ENCODE data around the gene SPTBN1.

Gene SPTBN1

DNA sequence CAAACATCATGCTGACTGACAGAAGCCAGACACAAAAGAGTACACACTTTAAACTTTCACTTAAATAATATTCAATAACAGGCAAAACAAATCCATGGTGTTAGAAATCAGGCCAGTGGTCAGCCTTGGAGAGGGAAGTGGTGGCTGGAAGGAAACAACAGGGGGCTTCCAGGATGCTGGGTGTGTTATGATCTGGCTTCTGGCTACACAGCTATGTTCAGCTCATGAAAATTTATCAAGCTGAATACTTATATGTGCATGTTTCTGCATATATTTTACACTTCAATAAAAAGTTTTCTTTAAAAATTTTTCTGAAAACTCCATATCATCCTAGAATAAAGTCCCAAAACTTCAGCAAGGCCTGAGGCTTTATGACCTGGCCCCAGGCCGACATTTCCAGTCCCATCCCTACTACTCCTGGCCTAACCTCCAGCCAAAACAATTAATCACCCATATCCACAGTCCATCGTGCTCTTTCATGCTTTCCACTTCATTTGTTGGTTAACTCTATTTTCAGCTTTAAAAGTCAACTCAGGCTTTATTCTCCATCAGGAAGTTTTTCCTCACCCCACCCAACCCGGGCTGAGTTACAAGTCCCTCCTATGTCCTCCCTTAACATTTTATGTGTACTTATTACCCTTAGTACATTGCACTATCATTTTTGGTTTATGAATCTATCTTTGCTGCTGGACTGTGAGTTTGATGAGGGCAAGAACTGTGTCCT, 27.9 kb upstream of the SPTBN1 start:
- Mint-ChIP-seq H3K4me3 (no peak overlapping the region), H3K27ac (no peak overlapping the region), H3K4me1 (peaks cover 6% of the 10 kb centered on the region), H3K9me3 (no peaks in the 10 kb centered on the region), H3K27me3 (no peaks in the 10 kb centered on the region), H3K36me3 (no peaks in the 10 kb centered on the region)

DNA sequence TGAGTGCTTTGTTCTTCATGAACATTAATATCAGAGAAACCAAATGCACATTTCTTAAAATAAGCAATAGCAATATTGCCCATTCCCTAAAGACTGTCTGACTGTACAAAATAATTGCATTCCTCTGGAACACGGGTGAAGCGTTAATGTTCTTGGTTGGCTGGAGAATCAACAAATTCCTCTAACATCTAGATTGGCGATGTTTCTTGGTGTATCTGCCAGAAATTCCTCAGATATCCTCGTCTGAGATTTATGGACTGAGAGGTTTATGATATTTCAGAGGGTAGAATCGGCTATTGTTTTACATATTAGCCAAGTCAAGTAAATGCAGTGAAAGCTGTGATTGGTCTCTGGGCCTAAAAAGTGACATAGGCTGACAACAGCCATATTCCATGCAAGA, 27.1 kb upstream of the SPTBN1 start:
- H3K4me1 Mint-ChIP-seq = peaks cover 6% of the 10 kb centered on the region
- H3K36me3 Mint-ChIP-seq = no peaks in the 10 kb centered on the region
- H3K4me3 Mint-ChIP-seq = no peak overlapping the region

DNA sequence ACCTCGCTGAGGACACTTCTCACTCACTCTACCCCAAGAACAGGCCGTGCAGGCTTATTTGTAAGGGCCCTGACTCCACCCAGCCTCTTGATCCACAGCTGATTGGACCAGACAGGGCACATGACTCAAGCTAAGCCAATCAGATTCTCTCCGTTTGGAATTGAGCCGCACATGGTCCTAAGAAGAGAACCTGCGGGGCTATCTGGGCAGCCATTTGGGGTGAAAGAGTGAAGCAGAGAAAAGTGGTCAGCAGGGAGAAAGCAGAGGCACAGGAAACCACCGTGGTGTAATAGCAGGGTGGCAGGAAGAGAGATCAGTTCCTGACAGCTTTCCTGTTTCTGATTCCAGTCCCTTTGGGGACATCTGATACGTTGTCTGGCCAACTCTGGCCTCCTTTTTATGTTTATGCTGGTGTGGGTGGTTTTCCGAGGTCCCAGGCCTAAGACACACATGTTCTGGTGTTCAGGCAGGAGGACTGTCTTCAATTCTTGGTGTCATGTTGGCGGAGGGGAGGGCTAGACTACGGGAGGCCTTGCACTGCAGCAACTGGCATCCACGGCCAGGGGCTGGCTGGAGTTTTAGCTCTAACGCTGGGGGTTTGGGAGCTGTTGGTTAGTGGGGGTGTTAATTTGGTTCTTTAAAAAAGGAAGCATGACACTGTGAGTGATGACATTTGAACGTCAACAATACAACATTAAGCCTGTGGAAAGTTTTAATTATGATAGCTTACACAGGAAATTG, 26.1 kb upstream of the SPTBN1 start:
- Mint-ChIP-seq H3K4me1 (peaks cover 6% of the 10 kb centered on the region), H3K27me3 (no peaks in the 10 kb centered on the region), H3K4me3 (no peak overlapping the region), H3K27ac (no peak overlapping the region), H3K36me3 (no peaks in the 10 kb centered on the region), H3K9me3 (no peaks in the 10 kb centered on the region)

More for the DNA sequence above, 27.1 kb upstream of the SPTBN1 start:
- Mint-ChIP-seq H3K27ac (no peak overlapping the region), H3K27me3 (no peaks in the 10 kb centered on the region), H3K9me3 (no peaks in the 10 kb centered on the region)

DNA sequence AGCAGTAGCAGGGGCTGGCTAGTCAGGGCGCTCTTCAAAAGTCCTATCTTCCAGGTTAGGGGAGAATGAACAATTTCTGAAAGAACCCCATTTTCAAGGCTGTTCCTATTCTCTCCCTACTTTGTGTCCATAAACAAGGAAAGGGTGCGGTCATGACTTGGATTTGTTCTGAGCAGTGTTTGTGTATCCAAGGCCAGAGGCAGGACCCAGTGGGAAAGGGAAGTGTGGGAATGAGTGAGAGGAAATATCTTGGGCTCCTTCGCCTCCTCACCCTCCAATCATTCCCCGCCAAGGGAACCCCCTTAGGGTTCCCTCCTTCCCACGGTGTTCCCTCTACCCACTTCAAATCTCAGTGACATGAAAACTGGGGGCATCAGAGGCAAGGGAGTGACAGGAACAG, 25.5 kb upstream of the SPTBN1 start:
- no peaks in the 10 kb centered on the region for H3K9me3 Mint-ChIP-seq
- H3K27ac Mint-ChIP-seq = no peak overlapping the region
- no peak overlapping the region for H3K4me3 Mint-ChIP-seq
- H3K27me3 Mint-ChIP-seq = no peaks in the 10 kb centered on the region
- peaks cover 6% of the 10 kb centered on the region for H3K4me1 Mint-ChIP-seq
- H3K36me3 Mint-ChIP-seq = no peaks in the 10 kb centered on the region

DNA sequence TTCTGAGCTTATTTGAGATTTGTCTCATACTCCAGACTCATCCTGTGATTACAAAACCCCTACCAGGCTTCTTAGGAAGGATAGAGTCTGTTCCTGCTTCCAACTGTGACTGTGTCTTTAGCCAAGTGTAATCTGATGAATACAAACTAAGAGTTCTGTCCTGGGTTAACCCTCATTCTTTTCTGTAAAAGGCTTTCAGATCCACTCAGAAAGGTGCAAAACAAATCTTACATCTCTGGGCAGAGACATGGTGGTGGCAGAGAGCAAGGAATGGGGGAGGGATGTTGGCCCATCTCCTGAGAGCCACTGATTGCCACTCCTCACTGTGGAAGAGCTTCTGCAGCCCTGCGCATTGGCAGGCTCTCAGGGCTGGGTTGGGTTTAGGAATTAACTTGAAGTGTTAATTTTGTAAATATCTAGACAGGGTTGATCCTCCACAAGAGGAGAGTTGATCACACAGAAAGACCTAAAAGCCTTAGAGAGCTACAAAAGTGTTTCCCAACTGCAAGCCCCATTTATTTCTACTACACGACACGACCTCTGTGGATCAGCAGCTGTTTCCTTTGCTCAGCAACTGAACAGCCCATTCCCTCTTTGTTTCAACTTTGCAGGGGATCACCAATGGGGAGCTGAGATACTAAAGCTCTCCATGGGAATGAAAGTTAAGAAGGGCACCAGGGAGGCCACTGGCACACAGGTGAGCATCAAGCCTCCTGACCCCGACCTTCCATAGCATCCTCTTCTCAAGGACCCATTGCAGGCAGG, 23.7 kb upstream of the SPTBN1 start:
- Mint-ChIP-seq H3K36me3 (no peaks in the 10 kb centered on the region), H3K4me3 (no peak overlapping the region), H3K4me1 (peaks cover 6% of the 10 kb centered on the region), H3K9me3 (no peaks in the 10 kb centered on the region), H3K27ac (no peak overlapping the region), H3K27me3 (no peaks in the 10 kb centered on the region)

DNA sequence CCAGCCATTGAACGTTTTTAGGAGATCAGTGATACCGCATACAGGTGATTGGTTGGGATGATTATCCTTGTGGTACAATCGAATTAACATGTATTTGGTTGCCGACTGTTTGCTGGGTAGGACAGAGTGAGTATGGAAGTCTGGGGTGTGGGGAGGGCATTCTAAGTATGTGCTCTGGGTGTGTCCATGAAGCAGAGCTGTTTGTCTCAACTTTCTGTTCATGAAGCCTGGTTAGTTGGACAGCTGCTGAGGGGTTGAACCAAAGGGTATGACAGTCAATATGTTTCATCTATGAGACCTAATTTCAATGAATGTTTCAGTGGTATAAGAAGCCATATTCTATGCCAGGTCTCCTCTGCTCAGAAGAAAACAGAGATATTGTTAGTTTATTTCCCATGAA, 21.9 kb upstream of the SPTBN1 start:
- Mint-ChIP-seq H3K36me3 (no peaks in the 10 kb centered on the region), H3K4me1 (peaks cover 6% of the 10 kb centered on the region), H3K9me3 (no peaks in the 10 kb centered on the region), H3K27ac (no peak overlapping the region), H3K4me3 (no peak overlapping the region), H3K27me3 (no peaks in the 10 kb centered on the region)

DNA sequence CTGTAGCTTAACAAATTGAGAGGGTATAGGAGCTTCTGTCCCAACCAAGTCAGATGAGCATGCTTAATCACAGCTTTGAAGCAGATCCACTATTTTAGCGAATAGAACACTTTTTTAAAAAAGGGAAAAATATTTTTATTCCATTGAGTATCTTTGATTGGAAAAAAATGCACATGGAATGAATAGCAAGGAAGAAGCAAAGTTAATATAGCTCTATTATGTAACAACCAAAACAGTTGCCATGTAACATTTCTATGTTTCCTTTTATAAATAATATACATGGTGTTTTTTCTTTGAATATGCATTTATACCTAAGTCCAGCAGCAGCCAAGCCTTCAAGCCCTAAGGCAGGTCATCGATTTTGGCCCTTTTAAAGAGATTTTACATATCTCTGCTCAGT, 21.4 kb upstream of the SPTBN1 start:
- no peaks in the 10 kb centered on the region for H3K27me3 Mint-ChIP-seq
- H3K36me3 Mint-ChIP-seq = no peaks in the 10 kb centered on the region
- no peaks in the 10 kb centered on the region for H3K9me3 Mint-ChIP-seq
- no peak overlapping the region for H3K27ac Mint-ChIP-seq
- peaks cover 6% of the 10 kb centered on the region for H3K4me1 Mint-ChIP-seq
- no peak overlapping the region for H3K4me3 Mint-ChIP-seq

DNA sequence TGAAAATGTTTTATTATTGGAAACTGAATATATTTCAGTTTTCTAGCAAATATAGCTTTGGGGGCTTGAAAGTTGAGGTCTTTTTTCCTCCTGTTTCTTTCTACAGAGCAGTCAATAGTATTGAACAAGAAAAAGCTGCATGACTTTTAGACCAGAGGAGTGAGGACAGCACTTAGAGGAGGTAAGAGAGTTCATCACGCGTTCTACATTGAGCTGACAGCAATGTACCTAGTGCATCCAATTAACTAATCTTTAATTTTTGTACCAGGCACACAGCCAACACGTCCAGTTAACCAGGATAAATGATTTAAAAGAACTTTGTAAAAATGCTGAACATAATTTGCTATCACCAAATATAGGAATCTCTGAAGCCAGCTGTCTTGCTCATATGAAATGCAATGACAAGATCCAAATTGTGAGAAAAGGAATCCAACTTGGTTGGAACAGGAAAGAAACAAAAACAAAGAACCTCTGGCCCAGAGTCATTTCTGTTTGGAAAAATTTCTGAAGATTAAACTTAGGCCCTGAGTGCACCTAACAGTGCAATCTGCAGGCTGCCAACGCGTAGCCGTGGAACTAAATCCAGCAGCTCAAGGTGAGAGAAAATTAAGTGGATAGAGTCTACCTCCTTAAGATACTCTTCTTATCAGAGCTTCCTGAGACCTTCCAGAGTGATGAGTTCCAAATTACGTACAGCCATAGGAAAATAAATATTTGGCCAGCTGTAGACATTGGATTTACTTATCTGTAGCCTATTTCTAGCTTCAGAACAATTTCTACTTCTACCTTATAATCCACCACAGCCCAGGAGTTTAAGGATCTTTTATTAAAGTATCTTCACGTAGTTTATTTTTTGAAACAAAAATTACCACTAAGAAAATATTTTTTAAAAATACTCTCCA, 20.6 kb upstream of the SPTBN1 start:
- Mint-ChIP-seq H3K4me3 (no peak overlapping the region), H3K4me1 (no peaks in the 10 kb centered on the region), H3K27ac (no peak overlapping the region), H3K27me3 (no peaks in the 10 kb centered on the region), H3K9me3 (no peaks in the 10 kb centered on the region), H3K36me3 (no peaks in the 10 kb centered on the region)

DNA sequence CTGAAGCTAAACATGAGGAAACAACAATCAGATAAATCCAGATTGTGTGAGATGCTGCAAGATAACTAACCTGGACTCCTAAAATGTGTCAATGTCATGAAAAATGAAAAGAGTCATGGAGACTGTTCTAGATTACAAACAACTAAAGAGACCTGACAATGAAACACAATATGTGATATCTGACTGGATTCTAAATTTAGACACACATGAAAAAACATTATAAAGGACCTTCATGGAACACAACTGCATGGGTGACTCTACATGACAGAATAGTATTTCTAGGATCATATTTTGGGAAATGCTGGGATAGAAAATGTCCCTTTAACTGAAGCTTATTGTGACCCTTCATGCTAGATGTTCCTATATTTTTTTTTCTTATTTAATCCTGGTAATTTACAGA, 18.5 kb upstream of the SPTBN1 start:
- Mint-ChIP-seq H3K4me3 (no peak overlapping the region), H3K9me3 (no peaks in the 10 kb centered on the region), H3K4me1 (no peaks in the 10 kb centered on the region), H3K36me3 (no peaks in the 10 kb centered on the region), H3K27me3 (no peaks in the 10 kb centered on the region), H3K27ac (no peak overlapping the region)

DNA sequence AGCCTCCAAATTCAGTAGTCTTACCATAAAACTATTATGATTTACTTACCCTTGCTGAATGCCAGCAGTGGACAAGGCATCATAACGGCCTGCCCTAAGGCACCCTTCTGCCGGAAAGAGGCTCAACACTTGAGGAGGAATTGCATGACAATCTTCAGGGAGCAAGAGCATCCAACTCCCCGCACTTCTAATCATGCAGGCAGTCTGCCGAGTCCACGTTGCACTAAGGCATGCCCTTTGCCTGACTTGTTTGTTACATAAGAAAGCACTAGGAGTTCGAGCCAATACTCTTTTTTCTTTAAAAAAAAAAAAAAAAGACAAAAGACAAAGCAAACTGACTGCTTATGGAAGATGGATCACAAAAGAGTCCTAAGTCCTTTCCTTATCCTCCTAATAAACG, 17.9 kb upstream of the SPTBN1 start:
- Mint-ChIP-seq H3K27me3 (no peaks in the 10 kb centered on the region), H3K4me1 (no peaks in the 10 kb centered on the region), H3K9me3 (no peaks in the 10 kb centered on the region), H3K27ac (no peak overlapping the region), H3K4me3 (no peak overlapping the region), H3K36me3 (no peaks in the 10 kb centered on the region)

DNA sequence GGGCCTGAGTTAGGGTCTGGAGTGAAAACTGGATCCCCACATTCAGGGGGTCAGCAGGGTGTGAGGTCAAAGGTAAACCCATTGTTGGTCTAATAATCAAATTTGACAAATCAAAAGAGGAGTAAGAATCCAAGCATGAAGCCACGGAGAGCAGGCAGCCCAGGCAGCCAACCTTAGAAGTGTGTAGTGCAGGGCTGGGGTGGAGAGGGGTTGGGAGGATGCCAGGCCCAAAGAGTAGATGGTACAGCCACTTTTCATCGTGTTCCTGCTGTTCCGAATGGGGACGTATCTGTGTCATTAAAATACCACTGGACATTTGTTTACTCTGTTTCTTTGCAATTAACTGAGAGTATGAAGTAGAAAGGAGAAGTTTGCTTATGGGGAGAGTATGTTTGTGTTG, 16.5 kb upstream of the SPTBN1 start:
- H3K27ac Mint-ChIP-seq = no peak overlapping the region
- no peaks in the 10 kb centered on the region for H3K36me3 Mint-ChIP-seq
- H3K9me3 Mint-ChIP-seq = no peaks in the 10 kb centered on the region
- no peaks in the 10 kb centered on the region for H3K27me3 Mint-ChIP-seq
- H3K4me1 Mint-ChIP-seq = no peaks in the 10 kb centered on the region
- H3K4me3 Mint-ChIP-seq = no peak overlapping the region

DNA sequence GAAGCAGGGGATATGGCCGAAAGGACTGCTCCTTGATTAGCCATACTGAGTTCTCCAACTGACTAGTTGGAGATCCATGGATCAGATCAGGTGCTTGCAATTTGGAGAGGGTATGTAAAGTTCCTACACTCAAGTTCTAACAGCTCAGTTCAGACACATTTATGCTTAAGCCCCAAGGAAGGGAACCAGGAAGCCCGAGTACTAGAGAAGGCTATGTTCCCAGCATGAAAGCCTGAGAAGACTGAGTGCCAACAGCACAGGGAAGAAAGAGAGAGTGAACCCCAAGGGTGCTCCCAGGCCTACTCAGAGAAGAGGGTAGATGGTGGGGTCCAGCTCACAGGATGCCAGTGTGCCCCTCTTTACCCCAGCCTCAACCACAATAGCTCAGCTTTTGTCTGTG, 16.1 kb upstream of the SPTBN1 start:
- H3K36me3 Mint-ChIP-seq = no peaks in the 10 kb centered on the region
- H3K4me3 Mint-ChIP-seq = no peak overlapping the region
- no peaks in the 10 kb centered on the region for H3K4me1 Mint-ChIP-seq
- H3K9me3 Mint-ChIP-seq = no peaks in the 10 kb centered on the region
- no peak overlapping the region for H3K27ac Mint-ChIP-seq
- no peaks in the 10 kb centered on the region for H3K27me3 Mint-ChIP-seq

DNA sequence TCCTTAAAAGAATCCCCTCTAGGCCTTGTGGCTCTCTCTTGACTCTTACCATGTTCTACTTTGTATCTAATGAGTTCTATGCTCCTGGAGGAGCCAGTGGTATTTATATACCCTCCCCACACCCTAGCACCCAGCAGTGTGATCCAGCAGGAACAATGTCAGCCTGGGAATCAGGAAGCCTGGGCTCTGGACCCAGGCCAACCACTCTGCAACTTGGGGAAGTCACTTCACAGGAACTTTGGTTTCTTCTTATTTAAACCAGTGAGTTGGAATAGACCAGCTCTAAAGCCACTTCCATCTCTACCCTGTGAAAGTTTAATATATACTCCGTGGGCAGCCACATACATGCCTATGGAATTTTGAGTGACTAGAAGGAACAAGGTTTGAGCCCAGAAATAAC, 11.6 kb upstream of the SPTBN1 start:
- H3K9me3 Mint-ChIP-seq = no peaks in the 10 kb centered on the region
- H3K36me3 Mint-ChIP-seq = no peaks in the 10 kb centered on the region
- no peaks in the 10 kb centered on the region for H3K4me1 Mint-ChIP-seq
- no peaks in the 10 kb centered on the region for H3K27me3 Mint-ChIP-seq
- H3K27ac Mint-ChIP-seq = no peak overlapping the region
- no peak overlapping the region for H3K4me3 Mint-ChIP-seq

DNA sequence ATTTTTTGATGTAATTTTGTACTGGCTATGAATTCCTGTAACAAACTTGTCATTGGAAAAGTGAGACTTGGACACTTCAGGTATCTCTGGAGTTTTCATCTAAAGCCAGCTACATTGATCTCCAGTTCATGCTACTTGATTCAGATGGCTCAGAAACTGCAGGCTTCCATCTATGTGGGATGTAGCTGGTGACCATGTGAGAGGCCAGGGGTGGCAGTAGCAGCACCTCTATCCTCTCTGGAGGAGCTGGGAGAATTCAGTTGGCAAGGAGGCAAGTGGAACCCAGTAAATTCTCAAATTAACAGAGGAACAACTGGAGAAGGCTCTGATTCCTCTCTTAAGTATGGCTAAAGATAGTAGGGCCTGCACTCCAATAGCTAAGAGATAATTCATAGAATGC, 10.0 kb upstream of the SPTBN1 start:
- H3K4me3 Mint-ChIP-seq = no peak overlapping the region
- H3K9me3 Mint-ChIP-seq = no peaks in the 10 kb centered on the region
- no peaks in the 10 kb centered on the region for H3K36me3 Mint-ChIP-seq
- H3K27ac Mint-ChIP-seq = no peak overlapping the region
- no peaks in the 10 kb centered on the region for H3K27me3 Mint-ChIP-seq
- H3K4me1 Mint-ChIP-seq = no peaks in the 10 kb centered on the region

DNA sequence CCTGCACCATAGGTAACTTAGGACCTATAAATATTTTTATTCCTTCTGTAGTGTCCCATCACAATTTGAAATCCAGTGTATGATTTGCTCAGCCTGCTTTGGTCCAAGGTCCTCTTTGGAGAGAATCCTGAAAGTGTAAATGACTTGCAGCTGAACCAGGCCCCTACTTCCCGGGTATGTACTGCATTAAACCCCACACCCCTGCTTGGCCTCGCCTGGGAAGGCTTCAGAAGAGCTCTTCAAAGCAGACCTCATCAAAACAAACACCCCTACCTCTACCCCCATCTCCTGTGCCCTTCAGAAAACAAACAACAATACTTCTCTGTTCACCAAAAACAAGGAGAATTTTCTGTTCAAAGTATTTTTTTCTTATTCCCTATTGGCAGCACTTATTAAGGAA, 9.5 kb upstream of the SPTBN1 start:
- Mint-ChIP-seq H3K36me3 (no peaks in the 10 kb centered on the region), H3K4me3 (no peak overlapping the region), H3K27ac (no peak overlapping the region), H3K27me3 (no peaks in the 10 kb centered on the region), H3K4me1 (no peaks in the 10 kb centered on the region), H3K9me3 (no peaks in the 10 kb centered on the region)
